Iris pigment epithelial cell (primary cell): ENCODE data around the gene CABP7.
"Not testable (repeated sequence)": the region's sequence is repeated elsewhere in the genome, so short reads cannot be mapped to it uniquely, and the experiment has no call there.

Experiments
- DNase-seq: peaks from one replicate; pipeline ENCODE4 v3.0.0-alpha.2; 2011; ENCODE audit warnings: low read depth

CABP7 gene

DNA sequence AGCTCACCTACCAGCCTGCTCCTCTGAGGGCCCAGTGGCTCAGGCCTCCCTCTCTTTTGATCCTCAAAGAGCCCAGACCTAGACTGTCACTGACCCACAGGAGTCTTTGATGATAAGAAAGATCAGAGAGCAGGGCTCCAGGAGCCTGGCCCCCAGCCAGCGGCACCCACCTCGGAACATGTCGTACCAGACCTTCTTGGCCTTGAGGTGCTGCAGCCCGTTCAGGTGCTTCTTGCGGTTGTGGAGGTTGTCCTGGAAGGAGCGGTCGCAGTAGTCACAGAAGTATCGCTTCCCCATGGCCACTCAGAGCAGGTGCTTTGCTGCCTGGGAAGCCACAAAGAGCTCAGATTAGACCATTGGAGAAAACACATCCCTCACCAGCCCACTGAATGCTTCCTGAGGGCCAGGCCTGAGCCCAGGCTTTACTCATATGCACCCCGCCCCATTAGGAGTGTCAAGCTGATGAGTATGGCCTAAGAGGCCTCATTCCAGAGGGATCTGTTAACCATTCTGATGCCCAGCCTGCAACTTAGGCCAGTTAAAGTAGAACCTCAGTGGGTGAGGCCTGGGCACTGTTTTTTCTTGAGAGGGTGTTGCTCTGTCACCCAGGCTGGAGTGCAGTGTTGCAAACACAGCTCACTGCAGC, 28.6 kb downstream of the CABP7 start:
- DNase-seq = peak; percentile 10

DNA sequence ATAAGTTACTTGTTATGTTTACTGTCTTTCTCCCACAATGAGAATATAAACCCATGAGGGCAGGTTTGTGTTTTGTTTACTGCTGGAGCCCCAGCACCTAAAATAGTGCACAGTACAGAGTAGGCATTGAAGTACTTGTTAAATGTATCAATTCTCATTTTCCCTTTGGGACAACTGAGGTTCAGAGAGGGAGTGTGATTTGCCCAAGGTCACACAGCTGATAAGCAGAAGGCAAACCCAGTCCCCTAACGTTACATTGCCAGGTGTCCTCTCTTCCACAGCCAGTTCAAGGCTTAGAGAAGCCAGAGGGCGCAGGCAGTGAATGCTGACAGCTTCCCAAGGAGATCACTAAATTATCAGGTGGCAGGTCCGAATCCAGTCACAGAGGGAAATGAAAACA, 30.2 kb downstream of the CABP7 start:
- DNase-seq = no peak

DNA sequence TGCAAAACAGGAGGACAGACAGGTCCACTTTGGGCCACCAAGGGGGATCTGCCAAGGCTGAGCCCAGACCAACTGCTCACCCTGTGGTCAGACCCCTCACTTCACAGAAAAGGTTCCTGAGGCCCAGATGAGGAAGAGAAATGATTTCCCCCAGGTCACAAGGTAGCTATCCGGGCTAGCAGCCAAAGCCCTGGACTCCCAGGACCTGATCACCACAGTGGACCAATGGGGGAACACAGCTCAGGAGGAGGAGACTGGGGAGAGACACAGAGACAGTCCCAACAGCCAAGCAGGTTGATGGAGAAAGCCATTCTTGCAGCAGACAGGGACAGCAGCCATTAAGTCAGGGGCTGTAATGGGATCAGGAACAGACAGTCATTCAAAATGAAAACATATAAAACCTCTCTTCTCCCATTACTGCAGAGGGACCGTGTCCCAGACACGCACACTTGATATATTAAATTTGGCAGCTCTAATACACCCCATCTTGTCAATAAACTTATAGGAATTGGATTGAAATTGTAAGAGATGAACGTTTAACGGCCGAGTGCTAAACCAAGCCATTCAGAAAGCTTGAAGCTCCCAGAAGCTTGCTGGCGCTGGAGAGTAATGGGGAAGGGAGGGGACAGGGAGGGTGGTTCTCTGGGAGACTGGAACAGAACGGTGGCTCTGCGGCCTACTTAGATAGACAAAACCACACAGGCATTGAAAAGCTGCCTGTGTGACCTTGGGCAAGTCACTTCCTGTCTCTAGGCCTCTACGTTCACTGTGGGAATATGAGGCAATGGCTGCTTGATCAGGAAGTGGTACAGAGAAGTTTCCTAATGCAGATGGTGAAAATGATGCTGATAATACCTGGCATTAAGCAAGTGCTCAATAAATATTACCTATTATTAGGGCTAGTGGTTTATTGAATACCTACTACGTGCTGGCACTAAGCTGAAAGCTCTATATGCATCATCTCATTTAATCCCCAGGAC, 31.0 kb downstream of the CABP7 start:
- DNase-seq = peak; percentile 82

DNA sequence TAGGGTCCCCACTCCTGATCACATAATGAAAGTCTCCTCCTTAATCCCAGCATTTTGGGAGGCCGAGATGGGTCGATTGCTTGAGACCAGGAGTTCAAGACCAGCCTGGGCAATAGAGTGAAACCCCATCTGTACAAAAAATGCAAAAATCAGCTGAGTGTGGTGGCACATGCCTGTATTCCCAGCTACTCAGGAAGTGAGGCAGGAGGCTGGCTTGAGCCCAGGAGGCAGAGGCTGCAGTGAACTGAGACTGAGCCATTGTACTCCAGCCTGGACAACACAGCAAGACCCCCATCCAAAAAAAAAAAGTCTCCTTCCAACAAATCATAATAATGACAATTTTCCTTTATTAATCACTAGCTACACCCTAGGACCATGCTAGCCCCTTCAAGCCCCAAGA, 31.9 kb downstream of the CABP7 start:
- DNase-seq = no peak

DNA sequence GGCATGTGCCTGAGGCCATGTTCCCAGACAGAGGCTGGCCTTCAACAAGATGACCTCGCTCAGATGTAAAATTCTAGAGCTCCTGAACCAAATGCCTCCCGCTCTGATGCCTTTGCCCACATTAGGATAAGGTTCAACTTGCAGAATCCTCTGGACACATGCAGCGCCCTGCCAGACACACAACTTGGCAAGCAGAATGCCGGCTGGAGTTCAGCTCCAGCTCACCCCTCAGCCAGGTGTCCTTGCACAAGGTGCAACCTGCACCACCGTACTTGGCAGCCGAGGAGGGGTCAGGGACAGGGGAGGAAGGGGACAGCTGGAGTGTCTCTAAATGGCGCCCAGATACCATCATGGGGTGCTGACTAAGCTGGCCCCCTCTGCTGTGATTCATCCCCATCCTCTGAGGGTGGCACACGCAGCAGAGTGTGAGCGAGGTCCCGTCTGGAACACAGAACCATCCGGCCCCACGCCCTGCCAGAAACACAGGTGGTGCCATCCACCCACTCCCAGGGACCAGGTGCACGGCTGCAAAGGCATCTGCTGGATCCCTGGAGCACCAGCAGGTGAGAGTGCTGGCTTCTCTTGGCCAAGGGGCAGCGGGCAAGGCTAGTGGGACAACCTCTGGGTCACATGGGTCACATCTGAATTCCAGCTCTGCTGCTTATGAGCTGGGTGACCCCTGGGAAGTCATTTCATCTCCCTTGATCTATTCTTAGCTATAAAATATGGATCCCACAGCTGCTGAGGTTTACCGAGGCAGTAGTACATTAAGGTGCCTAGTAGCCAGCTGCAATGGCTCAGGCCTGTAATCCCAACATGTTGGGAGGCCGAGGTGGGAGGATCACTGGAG, 34.2 kb downstream of the CABP7 start:
- DNase-seq = no peak

DNA sequence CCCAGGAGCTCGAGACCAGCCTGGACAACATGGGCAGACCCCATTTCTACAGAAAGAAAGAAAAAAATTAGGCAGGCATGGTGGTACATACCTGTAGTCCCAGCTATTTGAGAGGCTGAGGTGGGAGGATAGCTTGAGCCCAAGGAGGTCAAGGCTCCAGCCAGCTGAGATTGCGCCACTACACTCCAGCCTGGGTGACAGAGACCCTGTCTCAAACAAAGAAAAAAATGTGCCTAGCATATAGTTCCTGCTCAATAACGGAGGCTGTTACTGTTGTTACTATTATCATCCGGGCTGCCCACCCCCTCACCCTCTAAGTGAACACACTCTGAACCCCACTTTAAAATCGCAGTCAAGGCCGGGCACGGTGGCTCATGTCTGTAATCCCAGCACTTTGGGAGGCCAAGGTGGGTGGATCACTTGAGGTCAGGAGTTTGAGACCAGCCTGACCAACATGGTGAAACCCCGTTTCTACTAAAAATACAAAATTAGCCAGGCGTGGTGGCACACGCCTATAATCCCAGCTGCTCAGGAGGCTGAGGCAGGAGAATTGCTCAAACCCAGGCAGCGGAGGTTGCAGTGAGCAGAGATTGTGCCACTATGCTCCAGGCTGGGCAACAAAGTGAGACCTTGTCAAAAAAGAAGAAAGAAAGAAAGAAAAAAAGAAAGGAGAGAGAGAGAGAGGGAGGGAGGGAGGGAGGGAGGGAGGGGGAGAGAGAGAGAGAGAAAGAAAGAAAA, 35.0 kb downstream of the CABP7 start:
- DNase-seq = not testable (repeated sequence)

DNA sequence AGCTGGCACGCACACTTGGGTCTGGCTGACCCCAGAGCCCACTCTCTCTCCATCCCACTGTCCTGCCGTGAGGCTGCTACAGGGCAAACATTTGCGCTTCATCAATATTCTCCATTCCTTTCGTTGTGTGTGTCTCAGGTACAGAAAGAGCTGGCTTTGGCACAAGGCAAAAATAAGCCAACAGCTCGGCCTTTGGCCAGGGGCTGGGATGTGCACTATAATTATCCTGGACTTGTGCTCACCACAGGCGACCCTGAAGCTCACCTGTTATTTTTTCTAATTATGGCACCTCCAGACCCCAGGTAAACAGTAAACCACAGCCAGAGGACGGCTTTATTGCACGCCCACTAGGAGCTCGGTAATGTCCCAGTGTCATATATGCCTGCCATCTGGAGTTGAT, 36.1 kb downstream of the CABP7 start:
- no peak for DNase-seq

DNA sequence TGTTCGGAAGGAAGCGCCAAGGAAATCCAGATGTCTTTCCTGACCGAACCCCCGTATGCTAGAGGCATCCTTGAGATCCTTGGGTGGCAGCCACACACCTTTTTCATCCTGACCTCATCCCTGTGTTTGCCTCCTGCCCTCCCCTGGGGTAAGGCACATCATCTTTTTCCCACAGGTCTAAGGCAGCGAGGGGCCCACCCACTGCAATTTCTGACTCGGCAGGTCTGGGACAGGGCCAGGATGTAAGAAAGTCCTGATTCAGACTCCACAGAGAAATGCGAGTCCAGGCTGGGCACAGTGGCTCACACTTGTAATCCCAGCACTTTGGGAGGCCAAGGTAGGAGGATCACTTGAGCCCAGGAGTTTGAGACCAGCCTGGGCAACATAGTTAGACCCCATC, 36.5 kb downstream of the CABP7 start:
- no peak for DNase-seq

DNA sequence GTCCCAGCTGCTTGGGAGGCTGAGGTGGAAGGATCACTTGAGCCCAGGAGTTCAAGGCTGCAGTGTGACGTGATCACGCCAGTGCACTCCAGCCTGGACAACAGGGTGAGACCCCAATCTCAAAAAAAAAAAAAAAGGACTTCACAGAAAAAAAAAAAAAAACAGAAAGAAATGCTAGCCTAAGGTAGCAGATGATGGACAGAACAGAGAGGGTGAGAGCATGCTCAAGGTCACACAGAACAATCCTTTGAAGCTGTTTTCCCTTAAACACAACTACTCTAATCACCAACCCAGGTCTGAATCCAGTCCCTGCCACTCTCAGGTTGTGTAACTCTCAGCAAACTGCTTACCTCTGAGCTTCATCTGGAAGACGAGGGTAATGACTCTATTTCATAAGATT, 37.3 kb downstream of the CABP7 start:
- DNase-seq = no peak

DNA sequence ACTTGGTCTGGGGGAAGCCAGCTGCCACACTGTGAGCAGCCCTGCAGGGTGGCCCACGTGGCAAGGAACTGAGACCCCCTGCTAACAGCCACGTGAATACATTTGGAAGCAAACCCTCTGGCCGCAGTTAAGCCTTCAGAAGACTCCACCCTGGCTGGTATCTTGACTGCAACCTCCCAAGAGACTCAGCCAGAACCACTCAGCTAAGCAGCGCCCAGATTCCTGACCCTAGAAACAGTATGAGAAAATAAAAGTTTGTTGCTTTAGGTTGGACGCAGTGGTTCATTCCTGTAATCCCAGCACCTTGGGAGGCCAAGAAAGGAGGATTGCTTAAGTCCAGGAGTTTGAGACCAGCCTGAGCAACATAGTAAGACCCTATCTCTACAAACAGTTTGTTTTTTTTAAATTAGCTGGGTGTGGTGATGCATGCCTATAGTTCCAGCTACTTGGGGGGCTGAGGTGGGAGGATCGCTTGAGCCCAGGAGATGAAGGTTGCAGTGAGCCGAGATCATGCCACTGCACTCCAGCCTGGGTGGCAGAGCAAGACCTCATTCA, 38.3 kb downstream of the CABP7 start:
- DNase-seq = no peak

DNA sequence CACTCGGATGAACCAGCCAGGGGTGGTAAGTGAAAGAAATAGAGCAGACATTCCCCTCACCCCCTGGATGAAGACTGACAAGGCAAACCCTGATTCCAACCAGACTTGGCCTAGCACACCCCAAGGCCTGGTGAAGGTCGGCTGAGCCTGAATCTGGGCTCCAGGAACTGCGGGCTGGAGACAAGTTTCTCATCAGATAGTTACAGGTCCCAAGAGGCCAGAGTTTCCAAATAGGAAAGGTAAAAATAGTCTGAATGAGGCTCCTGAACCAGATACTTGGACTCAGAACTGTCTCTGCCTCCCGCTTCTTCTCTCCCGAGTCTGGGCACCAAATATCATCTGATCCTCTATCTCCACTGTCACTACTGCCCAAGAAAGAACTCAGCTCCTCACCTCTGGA, 39.2 kb downstream of the CABP7 start:
- no peak for DNase-seq

DNA sequence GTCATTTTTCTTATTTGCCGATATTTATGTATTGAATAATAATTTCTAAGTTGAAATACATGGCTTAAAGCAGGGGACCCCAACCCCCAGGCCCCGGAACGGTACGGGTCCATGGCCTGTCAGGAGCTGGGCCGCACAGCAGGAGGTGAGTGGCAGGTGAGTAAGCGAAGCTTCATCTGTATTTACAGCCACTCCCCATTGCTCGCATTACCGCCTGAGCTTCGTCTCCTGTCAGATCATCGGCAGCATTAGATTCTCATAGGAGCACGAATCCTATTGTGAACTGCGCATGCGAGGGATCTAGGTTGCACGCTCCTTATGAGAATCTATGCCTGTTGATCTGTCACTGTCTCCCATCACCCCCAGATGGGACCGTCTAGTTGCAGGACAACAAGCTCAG, 42.5 kb downstream of the CABP7 start:
- no peak for DNase-seq

DNA sequence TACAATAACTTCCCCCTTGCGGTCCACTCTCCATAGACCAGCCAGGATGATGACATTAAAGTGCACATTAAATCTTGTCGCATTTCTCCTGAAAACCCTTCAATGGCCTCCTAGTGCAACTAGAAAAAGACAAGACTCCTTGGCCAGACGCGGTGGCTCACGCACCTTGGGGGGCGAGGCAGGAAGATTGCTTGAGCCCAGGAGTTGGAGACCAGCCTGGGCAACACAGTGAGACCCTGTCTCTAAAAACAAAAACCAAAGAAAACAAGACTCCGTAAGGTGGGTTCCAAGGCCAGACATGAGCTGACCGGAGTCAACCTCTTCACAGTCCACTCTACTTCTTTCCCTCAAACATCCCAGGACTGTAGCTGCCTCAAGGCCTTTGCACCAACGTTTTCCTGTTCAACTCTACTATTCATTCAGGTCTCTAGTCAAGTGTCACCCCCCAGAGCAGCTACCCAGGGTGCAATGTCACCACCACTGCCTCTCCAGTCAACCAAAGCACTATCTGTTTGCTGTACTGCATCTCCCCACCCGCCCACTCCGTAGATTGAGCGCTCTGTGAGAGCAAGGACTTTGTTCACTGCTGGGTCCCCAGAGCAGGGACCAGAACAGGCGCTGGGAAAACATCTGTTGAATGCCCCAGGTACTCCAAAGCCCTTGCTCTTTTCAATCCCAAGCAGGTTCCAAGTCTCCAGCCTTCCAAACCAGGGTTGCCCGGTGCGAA, 46.3 kb downstream of the CABP7 start:
- DNase-seq = no peak

DNA sequence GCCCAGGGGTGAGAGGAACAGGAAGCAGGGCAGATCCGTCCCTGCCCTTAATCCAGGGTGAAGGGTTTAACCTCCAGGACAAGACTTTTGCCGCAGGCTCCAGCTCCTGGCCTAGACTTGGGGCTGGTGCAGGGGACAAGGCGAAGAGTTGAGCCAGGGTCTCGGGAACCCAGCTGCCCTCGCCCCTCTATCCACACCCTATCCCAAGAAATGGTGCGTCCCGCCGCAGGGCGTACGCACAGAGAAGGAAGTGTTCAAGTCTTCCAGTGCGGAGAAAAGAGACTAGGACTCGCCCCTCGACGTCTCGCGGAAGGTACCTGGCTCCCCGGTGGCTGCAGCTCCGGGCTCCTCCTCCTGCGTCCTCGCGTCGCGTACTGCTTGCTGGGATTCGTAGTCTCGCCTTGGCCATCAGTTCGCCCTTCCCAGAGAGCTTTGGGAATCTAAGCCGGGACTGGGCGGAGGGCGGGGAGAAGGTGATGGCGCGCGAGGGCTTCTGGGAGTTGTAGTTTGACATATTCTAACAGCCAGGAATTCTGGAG, 46.9 kb downstream of the CABP7 start, which contains the start of gene ZMAT5:
TSS of gene ZMAT5 (minus strand) at position 376 of the 539 bp plus-strand sequence. CDS start 18,463 bp downstream, outside the sequence.
- DNase-seq = peak; percentile 98

DNA sequence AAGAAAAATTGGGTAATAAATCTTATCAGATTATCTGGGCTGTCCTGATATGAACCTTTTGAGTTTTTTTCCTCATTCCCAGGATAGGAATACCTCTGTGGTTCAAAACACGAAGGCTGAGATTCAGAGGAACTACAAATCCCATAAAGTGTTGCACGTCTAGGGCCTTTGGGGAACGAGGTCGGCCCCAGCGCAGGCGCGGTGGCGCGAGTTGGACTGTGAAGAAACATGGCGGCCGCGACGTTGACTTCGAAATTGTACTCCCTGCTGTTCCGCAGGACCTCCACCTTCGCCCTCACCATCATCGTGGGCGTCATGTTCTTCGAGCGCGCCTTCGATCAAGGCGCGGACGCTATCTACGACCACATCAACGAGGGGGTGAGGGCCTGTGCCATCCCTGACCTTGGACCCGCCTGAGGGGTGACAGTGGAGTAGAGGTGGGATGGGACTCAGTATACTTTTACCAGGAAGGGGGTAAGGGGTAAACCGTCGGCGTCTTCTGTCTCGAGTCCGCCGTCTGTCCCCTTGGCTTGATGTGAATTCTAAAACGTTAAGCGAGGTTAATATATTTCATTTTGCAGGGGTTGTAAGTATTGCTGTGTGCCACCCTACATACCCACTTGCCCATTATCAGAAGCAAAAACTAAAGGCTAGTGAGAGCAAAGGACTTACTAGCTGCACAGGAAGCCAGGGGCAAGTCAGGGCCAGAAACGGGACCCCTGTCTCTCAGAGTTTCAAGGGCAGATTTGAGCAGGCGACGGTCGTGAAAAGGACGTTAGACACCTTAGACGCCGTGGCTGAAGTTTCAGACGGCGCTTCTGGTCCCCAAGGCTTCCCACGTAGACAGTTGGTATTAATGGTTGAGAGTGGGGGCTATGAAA, 47.6 kb downstream of the CABP7 start, which contains the start of gene UQCR10:
TSS of gene UQCR10 (plus strand) at position 199 of the 881 bp plus-strand sequence. CDS start at position 229, 30 bp downstream.
- DNase-seq = peak; percentile 89

DNA sequence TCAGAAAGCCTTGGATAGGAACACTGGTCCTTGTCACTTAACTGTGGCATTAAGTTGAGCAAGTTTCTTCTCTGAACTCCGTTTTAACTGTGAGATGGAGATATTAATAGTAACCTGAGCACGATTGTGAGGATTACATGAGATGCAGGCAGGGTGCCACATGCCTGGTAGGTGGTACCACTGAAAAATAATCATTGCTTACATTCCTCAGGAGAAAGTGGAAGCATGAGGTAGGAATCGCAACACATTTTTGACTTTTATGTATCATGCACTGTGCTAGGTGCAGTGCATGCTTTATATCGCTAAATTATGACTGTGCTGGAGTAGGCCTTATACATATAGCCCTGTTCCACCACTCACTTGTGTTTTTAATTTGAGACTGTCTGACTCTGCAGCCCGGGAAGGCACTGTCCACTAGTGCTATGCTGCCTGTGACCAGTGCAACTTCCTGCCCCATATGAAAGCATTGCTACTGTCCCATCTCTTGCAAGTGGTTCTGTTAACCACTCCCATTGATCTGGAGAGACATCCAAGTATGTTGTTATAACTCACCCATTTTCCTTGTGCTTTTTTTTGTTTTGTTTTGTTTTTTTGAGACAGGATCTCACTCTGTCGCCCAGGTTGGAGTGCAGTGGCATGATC, 48.4 kb downstream of the CABP7 start:
- DNase-seq = no peak

DNA sequence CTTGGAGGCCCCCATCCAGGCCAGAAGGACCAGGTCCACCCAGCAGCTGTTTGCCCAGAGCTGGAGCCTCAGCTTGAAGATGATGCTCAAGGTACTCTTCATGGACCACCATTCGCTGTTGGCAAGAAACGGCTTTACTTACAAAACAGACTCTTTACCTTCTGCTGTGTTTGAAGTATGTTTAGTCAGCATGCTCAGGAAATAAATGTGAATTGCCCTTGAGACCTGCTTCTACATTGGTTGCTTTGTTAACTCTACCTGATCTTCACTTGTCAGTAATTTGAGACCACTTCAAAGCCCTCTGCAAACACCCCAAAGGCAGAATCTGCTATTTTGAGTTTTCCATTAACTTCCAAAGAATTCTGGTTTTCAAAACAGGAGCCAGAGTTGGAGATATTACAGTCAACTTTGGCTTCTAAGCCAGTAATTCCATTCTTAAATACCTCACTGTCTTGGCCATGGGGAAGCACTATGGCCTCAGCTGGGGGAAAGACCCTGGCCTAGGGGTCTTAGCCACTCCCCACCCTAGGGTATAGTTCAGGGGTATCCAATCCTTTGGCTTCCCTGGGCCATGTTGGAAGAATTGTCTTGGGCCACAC, 50.0 kb downstream of the CABP7 start:
- no peak for DNase-seq

DNA sequence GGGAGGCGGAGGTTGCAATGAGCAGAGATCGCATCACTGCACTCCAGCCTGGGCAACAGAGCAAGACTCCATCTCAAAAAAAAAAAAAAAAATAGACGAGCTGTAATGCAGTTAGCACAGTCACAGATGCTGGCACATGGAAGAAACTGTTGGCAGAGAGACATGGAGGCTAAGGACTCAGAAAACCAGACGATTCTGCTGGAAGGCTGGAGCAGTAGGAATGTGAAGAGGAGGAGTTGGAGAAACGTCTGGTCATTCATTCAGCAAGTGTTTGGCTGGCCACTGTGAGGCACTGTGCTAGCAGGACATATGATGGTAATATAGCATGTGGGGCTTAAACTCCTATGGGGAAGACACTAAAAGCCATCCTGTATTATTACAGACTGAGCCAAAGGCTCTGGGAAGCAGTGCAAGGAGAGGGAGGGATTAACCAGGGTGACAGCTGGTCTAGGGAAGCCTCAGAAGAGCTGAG, 52.4 kb downstream of the CABP7 start:
- DNase-seq = peak; percentile 75
